OCI-LY1 (cell line): ENCODE measurements around the gene PUS3.

Experiments
- H2AFZ ChIP-seq: fragments of 200-600 bp; sonication (generic), shearing (Covaris generic); 2 replicates; pipeline ENCODE4 v1.6.0; 2014; ENCODE audit warnings: antibody characterized with exemption, mild to moderate bottlenecking, low read length
- H3F3A ChIP-seq: fragments of 200-600 bp; sonication (generic), shearing (Covaris generic); 2 replicates; pipeline ENCODE4 v1.6.0; 2014; ENCODE audit warnings: mild to moderate bottlenecking, antibody characterized with exemption, low read length, moderate library complexity; ENCODE audit not compliant: insufficient read depth
- H3K27ac ChIP-seq: fragments of 200-600 bp; sonication (generic); 2 replicates; pipeline ENCODE4 v1.5.1; 2014; ENCODE audit warnings: low read length, mixed run types, mild to moderate bottlenecking, low read depth; ENCODE audit not compliant: poor library complexity, severe bottlenecking
- H3K27me3 ChIP-seq: fragments of 200-600 bp; sonication (generic); 2 replicates; pipeline ENCODE4 v1.6.0; 2014; ENCODE audit warnings: antibody characterized with exemption, mild to moderate bottlenecking, low read length, moderate library complexity; ENCODE audit not compliant: insufficient read depth
- H3K36me3 ChIP-seq: fragments of 200-600 bp; sonication (generic); 2 replicates; pipeline ENCODE4 v1.6.1; 2014; ENCODE audit warnings: mild to moderate bottlenecking, antibody characterized with exemption, low read length, moderate library complexity, mixed read lengths; ENCODE audit not compliant: insufficient read depth
- H3K4me1 ChIP-seq: fragments of 200-600 bp; sonication (generic); 2 replicates; pipeline ENCODE4 v1.5.1; 2014; ENCODE audit warnings: mild to moderate bottlenecking, low read length, moderate library complexity; ENCODE audit not compliant: insufficient read depth, severe bottlenecking
- H3K4me2 ChIP-seq: fragments of 200-600 bp; sonication (generic), shearing (Covaris generic); 2 replicates; pipeline ENCODE4 v1.6.1; 2014; ENCODE audit warnings: low read length
- H3K4me3 ChIP-seq: fragments of 200-600 bp; sonication (generic); 2 replicates; pipeline ENCODE4 v1.5.1; 2014; ENCODE audit warnings: low read length, low read depth, mild to moderate bottlenecking, mixed read lengths; ENCODE audit not compliant: poor library complexity, severe bottlenecking
- H3K79me2 ChIP-seq: fragments of 200-600 bp; shearing (Covaris generic); 2 replicates; pipeline ENCODE4 v1.6.1; 2016; ENCODE audit warnings: mixed run types, low read length, mixed read lengths; ENCODE audit not compliant: insufficient read depth
- H3K9ac ChIP-seq: fragments of 200-600 bp; sonication (generic), shearing (Covaris generic); 2 replicates; pipeline ENCODE4 v1.6.1; 2014; ENCODE audit warnings: mild to moderate bottlenecking, low read length, mixed read lengths
- H3K9me2 ChIP-seq: fragments of 200-600 bp; sonication (generic), shearing (Covaris generic); 2 replicates; pipeline ENCODE4 v1.6.1; 2014; ENCODE audit warnings: low read depth, mild to moderate bottlenecking, low read length, mixed read lengths
- H3K9me3 ChIP-seq: fragments of 200-600 bp; shearing (Covaris generic); 2 replicates; pipeline ENCODE4 v1.6.1; 2014; ENCODE audit warnings: low read length, mixed read lengths
- H4K20me1 ChIP-seq: fragments of 200-600 bp; sonication (generic), shearing (Covaris generic); 2 replicates; pipeline ENCODE4 v1.6.0; 2016; ENCODE audit warnings: mild to moderate bottlenecking, low read length; ENCODE audit not compliant: insufficient read depth
- EZH2 ChIP-seq: fragments of 200-600 bp; sonication (generic), shearing (Covaris generic); IDR thresholded peaks from 2 replicates; pipeline ENCODE4 v1.8.0; 2017; ENCODE audit warnings: borderline replicate concordance, mixed run types, mild to moderate bottlenecking, antibody characterized with exemption, low read length, moderate library complexity, mixed read lengths
- TF ChIP-seq, protein P1 (sequence below): fragments of 200-600 bp; sonication (generic), shearing (Covaris generic); IDR thresholded peaks from 2 replicates; pipeline ENCODE4 v1.5.1; 2017; ENCODE audit warnings: mild to moderate bottlenecking, antibody characterized with exemption, low read length, moderate library complexity, mixed read lengths

The PUS3 gene

DNA sequence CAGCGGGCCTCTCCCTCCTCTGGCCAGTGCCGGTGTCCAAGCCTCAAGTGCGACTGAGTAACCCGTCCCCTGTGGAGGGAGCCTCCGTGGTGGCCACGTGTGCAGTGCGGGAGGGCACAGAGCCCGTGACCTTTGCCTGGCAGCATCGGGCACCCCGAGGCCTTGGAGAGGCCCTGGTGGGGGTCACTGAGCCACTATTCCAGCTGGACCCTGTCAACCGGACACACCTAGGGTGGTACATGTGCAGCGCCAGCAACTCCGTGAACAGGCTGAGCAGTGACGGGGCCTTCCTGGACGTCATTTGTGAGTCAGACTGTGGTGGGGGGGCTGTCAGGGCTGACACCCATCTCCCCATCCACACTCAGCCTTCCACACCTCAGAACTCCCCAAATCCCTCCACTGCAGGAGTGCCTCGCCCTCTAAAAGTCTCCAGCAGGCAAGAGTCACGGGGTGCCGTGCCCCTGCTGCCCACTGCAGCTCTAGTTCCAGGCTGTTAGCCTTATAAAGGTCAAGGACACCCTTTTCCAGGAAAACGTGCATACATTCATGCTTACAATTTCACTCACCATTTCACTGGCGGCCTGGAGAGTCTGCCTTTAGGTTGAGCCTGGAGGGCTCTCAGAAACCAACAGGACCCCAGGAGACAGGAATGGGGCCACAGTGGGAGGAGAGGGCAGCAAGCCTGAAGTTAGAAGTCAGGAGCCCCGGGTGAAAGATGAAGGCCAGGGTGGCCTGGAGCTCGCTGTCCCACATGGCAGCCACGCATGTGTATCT, 45.5 kb upstream of the PUS3 start:
- Histone ChIP-seq H3F3A (no peaks in the 10 kb centered on the region), H3K4me3 (no peak overlapping the region), H3K9ac (no peak overlapping the region), H4K20me1 (no peaks in the 10 kb centered on the region), H3K36me3 (no peaks in the 10 kb centered on the region), H3K9me3 (no peaks in the 10 kb centered on the region), H3K9me2 (no peaks in the 10 kb centered on the region), H3K4me1 (no peaks in the 10 kb centered on the region), H3K4me2 (no peak overlapping the region), H3K79me2 (no peaks in the 10 kb centered on the region), H3K27me3 (no peaks in the 10 kb centered on the region), H3K27ac (no peak overlapping the region), H2AFZ (no peak overlapping the region)
- TF ChIP-seq EZH2: no peak
- TF ChIP-seq, protein P1, sequence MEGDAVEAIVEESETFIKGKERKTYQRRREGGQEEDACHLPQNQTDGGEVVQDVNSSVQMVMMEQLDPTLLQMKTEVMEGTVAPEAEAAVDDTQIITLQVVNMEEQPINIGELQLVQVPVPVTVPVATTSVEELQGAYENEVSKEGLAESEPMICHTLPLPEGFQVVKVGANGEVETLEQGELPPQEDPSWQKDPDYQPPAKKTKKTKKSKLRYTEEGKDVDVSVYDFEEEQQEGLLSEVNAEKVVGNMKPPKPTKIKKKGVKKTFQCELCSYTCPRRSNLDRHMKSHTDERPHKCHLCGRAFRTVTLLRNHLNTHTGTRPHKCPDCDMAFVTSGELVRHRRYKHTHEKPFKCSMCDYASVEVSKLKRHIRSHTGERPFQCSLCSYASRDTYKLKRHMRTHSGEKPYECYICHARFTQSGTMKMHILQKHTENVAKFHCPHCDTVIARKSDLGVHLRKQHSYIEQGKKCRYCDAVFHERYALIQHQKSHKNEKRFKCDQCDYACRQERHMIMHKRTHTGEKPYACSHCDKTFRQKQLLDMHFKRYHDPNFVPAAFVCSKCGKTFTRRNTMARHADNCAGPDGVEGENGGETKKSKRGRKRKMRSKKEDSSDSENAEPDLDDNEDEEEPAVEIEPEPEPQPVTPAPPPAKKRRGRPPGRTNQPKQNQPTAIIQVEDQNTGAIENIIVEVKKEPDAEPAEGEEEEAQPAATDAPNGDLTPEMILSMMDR: no peak

DNA sequence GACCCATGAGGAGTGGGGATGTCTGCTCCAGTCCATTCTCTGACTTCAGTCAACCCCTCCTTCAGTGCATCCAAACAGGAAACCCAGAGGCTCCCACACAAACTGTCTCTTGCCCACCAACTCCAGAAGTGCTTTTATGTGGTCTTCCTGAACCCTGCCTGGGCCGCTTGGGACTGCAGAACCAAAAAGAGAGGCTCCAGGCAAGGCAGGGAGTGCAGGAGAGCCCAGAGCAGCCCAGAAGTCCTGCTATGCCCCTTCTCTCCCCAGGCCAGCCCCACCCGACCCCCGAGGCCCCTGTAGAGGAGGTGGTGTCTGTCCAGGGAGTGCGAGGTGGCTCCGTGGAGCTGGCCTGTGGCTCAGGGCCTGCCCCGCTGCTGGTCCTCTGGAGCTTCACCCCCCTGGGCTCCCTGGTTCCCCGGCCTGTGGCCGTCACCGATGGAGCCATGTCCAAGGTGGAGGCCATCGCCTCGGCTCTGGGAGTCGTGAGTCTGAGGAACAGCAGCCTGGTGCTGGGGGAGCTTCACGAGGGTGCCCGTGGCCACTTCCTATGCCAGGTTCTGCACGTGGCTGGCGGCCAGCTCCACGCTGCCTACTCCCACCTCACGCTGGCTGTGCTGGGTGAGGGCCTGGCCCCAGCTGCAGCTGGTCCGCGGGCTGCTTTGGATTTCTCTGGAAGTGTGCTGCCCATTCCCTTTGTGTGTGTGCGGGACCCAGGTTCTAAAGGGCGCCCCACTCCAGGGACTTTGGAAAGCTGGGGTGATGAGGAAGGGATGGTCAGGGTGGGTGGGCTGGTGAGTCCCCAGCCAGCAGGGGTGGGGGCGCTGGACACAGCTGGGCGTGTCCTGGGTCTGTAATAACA, 44.6 kb upstream of the PUS3 start:
- no peaks in the 10 kb centered on the region for H3K27me3 ChIP-seq
- no peaks in the 10 kb centered on the region for H3K4me1 ChIP-seq
- H3K9ac ChIP-seq: no peak overlapping the region
- TF ChIP-seq, protein P1: no peak
- TF ChIP-seq EZH2: no peak
- H3K36me3 ChIP-seq: no peaks in the 10 kb centered on the region
- no peaks in the 10 kb centered on the region for H3K9me2 ChIP-seq
- H4K20me1 ChIP-seq: no peaks in the 10 kb centered on the region
- no peak overlapping the region for H3K4me3 ChIP-seq
- H2AFZ ChIP-seq: no peak overlapping the region
- H3K79me2 ChIP-seq: no peaks in the 10 kb centered on the region
- H3K4me2 ChIP-seq: no peak overlapping the region
- H3F3A ChIP-seq: no peaks in the 10 kb centered on the region
- H3K9me3 ChIP-seq: no peaks in the 10 kb centered on the region
- H3K27ac ChIP-seq: no peak overlapping the region

DNA sequence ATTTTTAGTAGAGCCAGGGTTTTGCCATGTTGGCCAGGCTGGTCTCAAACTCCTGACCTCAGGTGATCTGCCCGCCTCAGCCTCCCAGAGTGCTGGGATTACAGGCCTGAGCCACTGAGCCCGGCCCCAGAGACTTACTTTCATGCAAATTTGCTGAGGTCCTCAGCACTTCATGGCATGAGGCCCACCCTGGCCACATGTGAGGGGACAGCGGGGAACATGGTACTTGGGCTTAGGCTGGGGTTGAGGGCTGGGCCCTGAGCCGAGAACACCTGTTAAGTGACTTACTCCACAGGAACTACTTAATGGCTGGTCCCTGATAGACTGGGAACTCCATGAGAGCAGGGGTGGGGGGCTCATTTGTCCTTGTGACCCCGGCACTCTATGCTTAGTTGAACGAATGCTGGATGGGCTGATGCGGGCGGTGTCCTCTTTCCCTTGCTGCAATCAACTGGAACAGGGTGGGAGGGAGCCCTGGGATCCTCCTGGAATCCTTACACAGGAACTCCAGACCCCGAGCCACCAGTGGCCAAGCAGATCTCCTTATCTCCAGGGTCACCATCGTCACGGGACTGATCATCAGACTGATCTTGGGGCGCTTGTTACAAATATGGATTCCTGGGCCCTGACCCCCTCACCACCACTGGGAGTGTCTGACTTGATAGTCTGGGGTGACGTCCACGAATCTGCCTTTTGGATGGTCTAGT, 43.9 kb upstream of the PUS3 start:
- H3K27ac ChIP-seq: no peak overlapping the region
- H3K9ac ChIP-seq: no peak overlapping the region

More for the DNA sequence above, 43.9 kb upstream of the PUS3 start:
- TF ChIP-seq, protein P1: no peak
- no peak for TF ChIP-seq EZH2
- H3K4me2 ChIP-seq: no peak overlapping the region
- no peaks in the 10 kb centered on the region for H3K9me2 ChIP-seq
- no peak overlapping the region for H2AFZ ChIP-seq
- no peaks in the 10 kb centered on the region for H4K20me1 ChIP-seq
- H3K27me3 ChIP-seq: no peaks in the 10 kb centered on the region
- no peaks in the 10 kb centered on the region for H3K79me2 ChIP-seq
- H3K4me3 ChIP-seq: no peak overlapping the region
- no peaks in the 10 kb centered on the region for H3K4me1 ChIP-seq
- no peaks in the 10 kb centered on the region for H3F3A ChIP-seq
- no peaks in the 10 kb centered on the region for H3K9me3 ChIP-seq
- H3K36me3 ChIP-seq: no peaks in the 10 kb centered on the region
